Measurements from ENCODE around the gene MAP3K3. TPM values are rescaled to one million over a fixed set of nuclear protein-coding genes. Genes with fewer than 3 reads are reported as not detected.

The MAP3K3 gene
- total RNA-seq, 2 donors from 2014 or later = 38.2 to 94.7 TPM

GRCh38 chr17:63703029-63703428 is 80.8 kb downstream of the MAP3K3 start:
- Histone ChIP-seq H3K4me1 (peaks cover 0 to 30% of the 10 kb centered on the region in 2 donors), H3K27ac (no peak overlapping the region), H3K36me3 (peaks cover 35% of the 10 kb centered on the region), H3K9me3 (no peaks in the 10 kb centered on the region), H3K4me3 (no peak overlapping the region), H3K27me3 (no peaks in the 10 kb centered on the region)
- TF ChIP-seq CTCF (IDR thresholded peaks at IDR 0.05) = no peak
- no peak for DNase-seq (ENCODE audit: low spot score)

DNA sequence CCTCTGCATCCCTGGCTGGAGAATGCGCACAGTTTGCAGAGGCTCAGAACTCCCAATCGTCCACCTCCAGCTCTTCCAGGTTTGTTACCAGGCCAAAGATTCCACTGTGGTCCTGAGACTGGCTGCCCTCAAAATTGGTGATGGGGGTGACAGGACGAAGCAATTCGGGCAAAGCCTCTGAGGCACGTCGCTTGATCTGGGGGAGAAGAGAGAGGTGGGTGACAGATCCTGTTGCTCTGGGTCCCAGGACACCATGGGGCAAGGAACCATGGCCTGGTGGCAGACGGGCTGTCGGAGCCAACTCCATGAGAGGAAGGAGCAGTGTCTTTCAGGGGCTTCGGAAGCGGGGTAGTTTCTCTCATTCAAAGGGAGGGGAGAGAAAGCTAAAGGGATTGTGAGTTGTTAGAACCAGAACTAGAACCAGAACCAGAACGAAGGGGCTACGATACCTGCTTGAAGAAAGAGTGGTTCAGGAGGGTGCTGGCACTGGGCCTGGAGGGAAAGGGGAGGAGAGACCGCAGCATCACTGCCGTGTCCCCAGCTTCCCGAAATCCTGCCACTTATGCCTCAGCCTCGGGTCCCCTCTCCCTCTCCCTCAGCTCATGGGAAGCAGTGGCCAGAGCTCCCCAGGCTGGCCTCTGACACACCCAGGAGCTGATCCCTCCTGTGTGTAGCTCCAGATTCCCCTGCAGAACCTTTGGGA is 81.5 kb downstream of the MAP3K3 start:
- Histone ChIP-seq H3K27ac (no peak overlapping the region), H3K36me3 (peaks cover 35% of the 10 kb centered on the region), H3K9me3 (no peaks in the 10 kb centered on the region), H3K4me1 (peaks cover 0 to 24% of the 10 kb centered on the region in 2 donors), H3K4me3 (no peak overlapping the region), H3K27me3 (no peaks in the 10 kb centered on the region)
- no peak for DNase-seq (ENCODE audit: low spot score)
- no peak for TF ChIP-seq CTCF (IDR thresholded peaks at IDR 0.05)

DNA sequence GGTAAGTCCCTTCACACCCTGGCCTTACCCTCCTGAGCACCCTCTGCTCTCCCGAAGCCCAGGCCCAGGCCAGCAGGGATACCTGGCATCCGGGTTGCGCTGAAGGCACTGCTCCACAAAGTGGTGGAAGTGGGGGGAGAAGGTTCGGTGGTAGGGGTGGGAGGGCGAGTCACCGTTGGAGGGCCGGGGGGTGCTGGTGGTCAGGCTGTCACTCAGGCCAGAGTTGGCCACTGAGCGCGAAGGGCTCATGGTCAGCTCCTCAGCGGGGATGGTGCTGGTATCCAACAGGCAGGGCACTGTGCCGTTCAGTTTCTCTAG is 82.0 kb downstream of the MAP3K3 start:
- H3K4me3 ChIP-seq = no peak overlapping the region
- H3K9me3 ChIP-seq = no peaks in the 10 kb centered on the region
- peaks cover 40% of the 10 kb centered on the region for H3K36me3 ChIP-seq
- H3K27ac ChIP-seq = no peak overlapping the region
- H3K4me1 ChIP-seq = peaks cover 0 to 19% of the 10 kb centered on the region in 2 donors
- no peaks in the 10 kb centered on the region for H3K27me3 ChIP-seq
- no peak for TF ChIP-seq CTCF (IDR thresholded peaks at IDR 0.05)
- no peak for DNase-seq (ENCODE audit: low spot score)

DNA sequence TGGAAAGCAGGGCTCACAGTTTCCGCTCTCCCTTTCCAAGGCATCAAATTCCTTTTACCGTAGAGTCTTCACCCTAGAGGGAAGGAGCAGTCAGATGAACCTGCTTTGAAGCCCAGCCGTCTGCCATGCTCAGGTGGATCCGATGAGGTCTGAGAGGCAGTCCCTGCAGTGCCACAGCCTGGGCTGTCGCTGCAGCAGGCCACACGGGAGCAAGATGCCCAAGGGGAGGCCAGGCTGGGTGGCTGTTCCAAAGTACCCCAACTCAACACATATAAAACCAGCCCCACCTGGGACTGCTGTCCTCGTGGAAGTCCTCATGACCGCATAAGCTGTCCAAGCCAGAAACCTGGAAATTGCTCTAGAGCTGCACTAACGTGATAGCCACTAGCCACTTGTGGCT is 82.6 kb downstream of the MAP3K3 start:
- Histone ChIP-seq H3K27ac (no peak overlapping the region), H3K36me3 (peaks cover 44% of the 10 kb centered on the region), H3K27me3 (no peaks in the 10 kb centered on the region), H3K4me1 (peaks cover 0 to 17% of the 10 kb centered on the region in 2 donors), H3K4me3 (no peak overlapping the region), H3K9me3 (no peaks in the 10 kb centered on the region)
- DNase-seq (ENCODE audit: low spot score) = no peak
- no peak for TF ChIP-seq CTCF (IDR thresholded peaks at IDR 0.05)

- no peak overlapping the region for H3K4me3 ChIP-seq
- no peak for DNase-seq (ENCODE audit: low spot score)
- peaks cover 52% of the 10 kb centered on the region for H3K36me3 ChIP-seq
- H3K4me1 ChIP-seq = peaks cover 0 to 13% of the 10 kb centered on the region in 2 donors
- H3K27me3 ChIP-seq = no peaks in the 10 kb centered on the region
- H3K27ac ChIP-seq = no peak overlapping the region
- TF ChIP-seq CTCF (IDR thresholded peaks at IDR 0.05) = no peak
- no peaks in the 10 kb centered on the region for H3K9me3 ChIP-seq
Measured at GRCh38 chr17:63705657-63706056, 83.4 kb downstream of the MAP3K3 start.

Measured in right atrium auricular region (tissue), 2 donors.